WERI-Rb-1 (cell line): ENCODE measurements around the gene UBE2D2.

Source experiments
- DNase-seq: peaks from one replicate; pipeline ENCODE4 v3.0.0-alpha.2; 2020
- H3K27ac ChIP-seq: fragments of 250-450 bp; sonication (Bioruptor Pico); 2 replicates; pipeline ENCODE4 v1.5.1; 2020; ENCODE audit warnings: mild to moderate bottlenecking, moderate library complexity
- H3K27me3 ChIP-seq: fragments of 250-450 bp; sonication (Bioruptor Pico); 2 replicates; pipeline ENCODE4 v1.5.1; 2021; ENCODE audit warnings: mild to moderate bottlenecking, low read depth, moderate library complexity; ENCODE audit not compliant: insufficient read depth, severe bottlenecking
- H3K36me3 ChIP-seq: fragments of 250-450 bp; sonication (Bioruptor Pico); 2 replicates; pipeline ENCODE4 v1.5.1; 2020; ENCODE audit warnings: mild to moderate bottlenecking, moderate library complexity
- H3K4me3 ChIP-seq: 2 replicates; pipeline ENCODE4 v1.5.1; 2011; ENCODE audit warnings: low read depth, mild to moderate bottlenecking, control low read depth, low read length
- H3K9me3 ChIP-seq: fragments of 250-450 bp; sonication (Bioruptor Pico); 2 replicates; pipeline ENCODE4 v1.5.1; 2021; ENCODE audit warnings: mild to moderate bottlenecking, moderate library complexity; ENCODE audit not compliant: severe bottlenecking
- TF ChIP-seq, protein P1 (sequence below): IDR thresholded peaks from 2 replicates; pipeline ENCODE4 v1.5.1; 2011; ENCODE audit warnings: low read depth, mild to moderate bottlenecking, control low read depth, inconsistent platforms, low read length

The UBE2D2 gene

DNA sequence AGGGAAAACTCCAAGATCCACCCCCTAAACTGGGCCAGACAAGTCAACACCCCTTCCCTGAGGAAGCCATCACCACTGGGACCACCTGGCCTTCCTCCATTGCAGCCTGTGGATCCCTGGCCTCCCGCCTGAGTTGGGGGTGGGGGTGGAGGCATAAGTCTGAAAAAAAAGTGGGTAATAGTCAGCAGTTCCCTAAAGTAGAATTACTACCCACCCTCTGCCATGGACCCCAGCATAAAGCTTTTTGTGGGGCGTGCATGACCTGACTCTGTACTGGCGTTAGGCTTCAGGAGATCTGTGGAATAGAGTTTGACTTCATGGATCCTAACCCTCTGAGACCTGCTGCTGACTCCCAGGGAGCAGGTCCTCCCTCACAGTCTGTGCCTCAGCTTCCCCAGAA is 85.0 kb downstream of the UBE2D2 start:
- DNase-seq, result no peak
- TF ChIP-seq, protein P1, sequence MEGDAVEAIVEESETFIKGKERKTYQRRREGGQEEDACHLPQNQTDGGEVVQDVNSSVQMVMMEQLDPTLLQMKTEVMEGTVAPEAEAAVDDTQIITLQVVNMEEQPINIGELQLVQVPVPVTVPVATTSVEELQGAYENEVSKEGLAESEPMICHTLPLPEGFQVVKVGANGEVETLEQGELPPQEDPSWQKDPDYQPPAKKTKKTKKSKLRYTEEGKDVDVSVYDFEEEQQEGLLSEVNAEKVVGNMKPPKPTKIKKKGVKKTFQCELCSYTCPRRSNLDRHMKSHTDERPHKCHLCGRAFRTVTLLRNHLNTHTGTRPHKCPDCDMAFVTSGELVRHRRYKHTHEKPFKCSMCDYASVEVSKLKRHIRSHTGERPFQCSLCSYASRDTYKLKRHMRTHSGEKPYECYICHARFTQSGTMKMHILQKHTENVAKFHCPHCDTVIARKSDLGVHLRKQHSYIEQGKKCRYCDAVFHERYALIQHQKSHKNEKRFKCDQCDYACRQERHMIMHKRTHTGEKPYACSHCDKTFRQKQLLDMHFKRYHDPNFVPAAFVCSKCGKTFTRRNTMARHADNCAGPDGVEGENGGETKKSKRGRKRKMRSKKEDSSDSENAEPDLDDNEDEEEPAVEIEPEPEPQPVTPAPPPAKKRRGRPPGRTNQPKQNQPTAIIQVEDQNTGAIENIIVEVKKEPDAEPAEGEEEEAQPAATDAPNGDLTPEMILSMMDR, result no peak
- Histone ChIP-seq H3K9me3 (no peaks in the 10 kb centered on the region), H3K4me3 (no peak overlapping the region), H3K27me3 (no peaks in the 10 kb centered on the region), H3K36me3 (peaks cover 17% of the 10 kb centered on the region), H3K27ac (peak overlapping the region; percentile 97; the same call in 1 of the 2 replicates)

- Histone ChIP-seq H3K27ac (peak overlapping the region; percentile 97), H3K36me3 (peaks cover 17% of the 10 kb centered on the region), H3K9me3 (no peaks in the 10 kb centered on the region), H3K27me3 (no peaks in the 10 kb centered on the region), H3K4me3 (peak overlapping the region; percentile 82)
- TF ChIP-seq, protein P1, result no peak
- peak; percentile 71 for DNase-seq
Measured at GRCh38 chr5:139646912-139647505, 85.9 kb downstream of the UBE2D2 start.

DNA sequence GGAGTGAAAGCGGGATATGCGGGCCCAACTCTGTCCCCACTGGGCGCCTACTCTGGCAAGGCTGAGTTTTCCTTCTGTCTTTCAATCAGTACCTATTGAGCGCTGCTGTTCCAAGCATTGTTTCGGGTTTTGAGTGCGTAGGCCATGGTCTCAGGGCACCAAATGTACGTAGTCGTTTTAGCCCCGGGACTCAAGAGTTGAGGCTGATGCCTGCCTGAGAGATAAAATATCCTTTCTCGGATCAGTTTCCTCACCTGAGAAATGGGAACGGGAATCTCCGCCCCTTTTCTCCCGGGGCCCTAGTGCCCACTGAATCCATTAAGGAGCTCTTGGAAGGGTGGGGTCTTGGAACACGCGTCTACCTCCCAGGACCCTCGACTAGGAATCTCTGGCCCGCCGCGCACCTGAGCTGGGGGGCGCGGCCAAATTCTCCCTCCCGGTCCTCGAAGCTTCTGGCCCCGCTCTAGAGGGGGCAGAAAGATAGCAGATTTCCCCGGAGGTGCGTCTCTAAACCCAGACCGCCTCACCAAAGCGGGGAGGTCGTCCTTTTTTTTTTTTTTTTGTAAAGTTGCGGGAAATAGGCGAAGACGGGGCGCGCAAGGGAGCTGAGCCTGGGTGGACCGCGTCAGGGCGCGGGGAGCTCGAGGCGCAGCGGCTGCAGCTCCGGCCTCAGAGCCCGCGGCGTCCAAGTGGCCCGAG is 86.5 kb downstream of the UBE2D2 start:
- no peak for DNase-seq
- Histone ChIP-seq H3K27me3 (no peaks in the 10 kb centered on the region), H3K4me3 (peak overlapping the region; percentile 82), H3K36me3 (peaks cover 20% of the 10 kb centered on the region), H3K27ac (peak overlapping the region; percentile 97), H3K9me3 (no peaks in the 10 kb centered on the region)
- TF ChIP-seq, protein P1, result no peak

- Histone ChIP-seq H3K27me3 (no peaks in the 10 kb centered on the region), H3K36me3 (peaks cover 20% of the 10 kb centered on the region), H3K27ac (peak within 1 kb of the TSS; percentile 97), H3K9me3 (no peaks in the 10 kb centered on the region), H3K4me3 (peak within 1 kb of the TSS; percentile 82)
- DNase-seq, result peak; percentile 91
- TF ChIP-seq, protein P1, result no peak
Measured at GRCh38 chr5:139648205-139649081, 87.3 kb downstream of the UBE2D2 start, which contains the start of gene CXXC5. TSS of gene CXXC5 (plus strand) at chr5:139648349. CDS start at chr5:139680524, 32,175 bp downstream.

DNA sequence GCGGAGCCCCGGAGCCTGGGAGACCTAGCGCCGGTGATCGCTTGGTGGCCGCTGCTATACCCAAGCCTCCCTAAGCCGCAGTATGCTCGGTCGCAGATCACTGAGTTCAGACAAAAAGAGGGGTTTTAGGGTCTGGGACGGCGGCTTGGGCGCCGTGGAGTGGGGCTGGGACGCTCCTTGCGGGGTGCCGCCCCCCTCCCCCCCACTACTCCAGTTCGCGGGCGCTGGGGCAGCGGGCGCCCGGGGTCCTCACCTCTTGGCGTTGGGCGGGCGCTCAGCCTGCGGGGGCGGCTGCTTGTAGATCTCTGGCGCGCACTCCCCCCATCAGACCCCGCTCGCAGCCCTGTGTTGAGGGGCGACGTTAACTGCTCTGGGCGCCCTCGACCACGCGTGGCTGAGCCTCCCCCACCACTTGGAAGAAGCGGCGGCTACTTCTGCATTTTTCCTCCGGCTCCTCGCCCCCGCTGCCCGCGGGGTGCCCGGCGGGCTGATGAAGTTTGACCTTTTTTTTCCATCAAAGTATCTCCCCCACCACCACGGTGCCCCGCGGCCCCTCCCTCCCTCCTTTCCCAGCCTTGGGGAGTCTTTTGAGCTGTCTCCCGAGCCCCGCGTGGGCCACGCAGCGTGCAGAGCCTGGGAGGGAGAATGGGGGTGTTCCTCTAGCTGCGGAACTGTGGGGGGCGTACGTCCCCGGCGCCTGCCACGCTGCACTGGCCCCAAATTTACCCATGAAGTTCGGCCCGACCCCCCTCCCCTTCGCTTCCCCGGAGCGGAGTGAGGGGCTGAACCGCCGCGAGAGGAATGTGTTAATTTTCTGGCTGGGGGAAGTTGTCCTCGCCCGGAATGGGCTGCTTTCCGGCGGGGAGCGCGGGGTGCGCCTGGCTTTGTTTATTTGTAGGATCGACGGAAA is 88.2 kb downstream of the UBE2D2 start:
- Histone ChIP-seq H3K9me3 (no peaks in the 10 kb centered on the region), H3K27me3 (no peaks in the 10 kb centered on the region), H3K27ac (peak overlapping the region; percentile 97), H3K36me3 (peaks cover 24% of the 10 kb centered on the region), H3K4me3 (peak overlapping the region; percentile 82)
- TF ChIP-seq, protein P1, result no peak
- no peak for DNase-seq
